ENCODE measurements around the gene PNKD. TPM values are rescaled to one million over a fixed set of nuclear protein-coding genes. Genes with fewer than 3 reads are reported as not detected.

Gene PNKD
- total RNA-seq, 1 donor from 2014 or later: 72.9 TPM

DNA sequence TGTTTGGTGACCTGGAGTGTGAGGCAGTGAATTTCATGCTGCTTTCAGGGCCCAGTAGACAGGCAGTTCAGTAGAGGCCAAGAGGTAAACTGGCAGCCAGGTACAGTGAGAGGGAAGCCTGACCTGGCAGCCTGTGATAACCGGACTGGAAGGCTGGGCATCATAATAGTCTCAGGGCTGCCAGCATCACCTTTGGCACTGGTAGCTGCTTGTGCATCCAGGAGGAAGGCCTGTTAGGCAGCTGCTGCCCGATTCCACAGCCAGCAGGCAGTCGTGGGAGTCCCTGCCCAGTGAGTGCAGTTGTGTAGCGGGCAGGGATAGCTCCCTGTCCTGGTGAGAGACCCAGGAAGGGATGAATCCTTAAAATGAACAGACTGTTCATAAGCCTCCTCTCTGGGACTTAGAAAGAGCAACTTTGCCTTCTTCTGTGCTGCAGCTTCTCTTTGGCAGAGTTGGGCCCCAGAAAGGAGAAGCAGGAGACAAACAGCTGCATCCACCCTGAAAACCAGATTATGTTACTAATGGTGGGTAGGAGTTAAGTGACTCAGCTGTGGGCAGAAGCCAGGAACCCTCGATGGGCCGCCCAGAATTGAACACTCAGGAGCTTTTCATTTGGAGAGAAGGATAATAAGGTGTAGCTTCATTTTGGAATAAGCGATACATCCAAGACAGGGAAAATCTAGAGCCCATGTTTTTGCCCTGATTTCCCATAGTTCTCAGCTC is 17.6 kb upstream of the PNKD start:
- ATAC-seq (ENCODE audit: poor library complexity) (peak; percentile 34), DNase-seq (no peak)
- intact Hi-C loops (cut with DNase I): no loop called here

DNA sequence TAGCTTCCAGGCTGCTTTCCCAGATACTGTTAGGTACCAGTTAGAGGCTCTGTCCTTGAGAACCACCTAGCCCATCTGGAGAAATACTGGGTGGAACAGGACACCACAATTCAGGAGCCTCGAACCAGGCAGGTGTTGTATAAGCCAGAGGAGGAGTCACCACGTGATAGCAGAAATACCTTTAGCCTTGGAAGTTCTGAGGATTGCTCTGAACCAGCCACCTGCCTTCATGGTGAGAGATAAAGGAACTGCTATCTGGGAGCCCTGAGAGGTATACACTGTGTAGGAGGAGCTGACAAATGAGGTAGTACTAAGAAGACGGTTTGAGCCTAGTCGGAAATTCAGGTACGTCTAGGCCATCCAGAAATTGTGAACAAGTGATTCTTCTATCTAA is 17.1 kb upstream of the PNKD start:
- DNase-seq: no peak
- intact Hi-C loops (cut with DNase I): no loop called here
- ATAC-seq (ENCODE audit: poor library complexity): no peak

DNA sequence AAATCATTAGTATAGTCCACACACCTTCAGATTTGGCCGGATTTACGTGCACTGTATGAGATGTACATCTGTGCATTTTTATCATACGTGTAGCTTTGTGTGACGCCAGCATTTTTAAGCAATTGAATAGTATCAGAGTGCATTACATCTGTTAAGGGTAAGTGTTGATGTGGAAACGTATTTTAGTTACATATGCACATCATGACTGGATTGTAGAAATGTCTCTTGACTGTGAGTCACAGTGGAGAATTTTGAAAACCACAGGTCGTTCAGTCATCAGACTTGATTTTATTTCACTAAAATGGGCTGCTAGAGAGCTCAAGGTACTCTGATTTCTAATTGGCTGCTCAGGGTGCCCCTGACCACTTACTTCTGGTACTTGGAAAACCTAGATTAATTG is 14.9 kb upstream of the PNKD start:
- no peak for ATAC-seq (ENCODE audit: poor library complexity)
- intact Hi-C loops (cut with DNase I): loop anchor here (5.0 kb wide), 1 partner anchor 33 kb away; no protein-coding TSS in a partner anchor
- DNase-seq: no peak

DNA sequence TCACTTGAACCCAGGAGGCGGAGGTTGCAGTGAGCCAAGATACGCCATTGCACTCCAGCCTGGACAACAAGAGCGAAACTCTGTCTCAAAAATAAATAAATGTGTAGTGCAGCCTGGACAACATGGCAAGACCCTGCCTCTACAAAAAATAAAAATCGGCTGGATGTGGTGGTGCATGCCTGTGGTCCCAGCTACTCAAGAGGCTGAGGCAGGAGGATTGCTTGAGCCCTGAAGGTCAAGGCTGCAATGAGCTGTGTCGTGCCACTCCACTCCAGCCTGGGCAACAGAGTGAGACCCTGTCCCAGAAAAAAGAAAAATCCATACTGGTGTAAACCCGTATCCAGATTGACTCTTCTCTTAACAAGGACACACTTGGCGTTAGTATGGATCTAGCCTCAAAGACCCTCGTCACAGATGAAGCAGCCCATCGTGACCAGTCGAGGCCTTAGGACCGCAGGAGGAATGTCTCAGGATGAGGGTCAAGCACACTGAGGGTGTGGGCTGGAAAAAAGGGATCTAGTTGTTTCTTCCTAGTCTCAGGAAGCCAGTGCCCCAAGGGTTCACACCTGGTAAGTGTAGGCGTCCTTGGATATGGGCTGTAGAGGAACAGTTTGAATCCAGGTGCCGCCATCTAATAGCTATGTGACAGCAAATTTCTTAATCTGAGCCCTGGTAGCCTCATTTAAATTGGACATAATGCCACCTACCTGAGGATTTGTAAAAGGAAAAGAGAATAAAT is 13.5 kb upstream of the PNKD start:
- intact Hi-C loops (cut with DNase I): loop anchor here (5.0 kb wide), 1 partner anchor 34 kb away; no protein-coding TSS in a partner anchor
- no peak for ATAC-seq (ENCODE audit: poor library complexity)
- DNase-seq: no peak

DNA sequence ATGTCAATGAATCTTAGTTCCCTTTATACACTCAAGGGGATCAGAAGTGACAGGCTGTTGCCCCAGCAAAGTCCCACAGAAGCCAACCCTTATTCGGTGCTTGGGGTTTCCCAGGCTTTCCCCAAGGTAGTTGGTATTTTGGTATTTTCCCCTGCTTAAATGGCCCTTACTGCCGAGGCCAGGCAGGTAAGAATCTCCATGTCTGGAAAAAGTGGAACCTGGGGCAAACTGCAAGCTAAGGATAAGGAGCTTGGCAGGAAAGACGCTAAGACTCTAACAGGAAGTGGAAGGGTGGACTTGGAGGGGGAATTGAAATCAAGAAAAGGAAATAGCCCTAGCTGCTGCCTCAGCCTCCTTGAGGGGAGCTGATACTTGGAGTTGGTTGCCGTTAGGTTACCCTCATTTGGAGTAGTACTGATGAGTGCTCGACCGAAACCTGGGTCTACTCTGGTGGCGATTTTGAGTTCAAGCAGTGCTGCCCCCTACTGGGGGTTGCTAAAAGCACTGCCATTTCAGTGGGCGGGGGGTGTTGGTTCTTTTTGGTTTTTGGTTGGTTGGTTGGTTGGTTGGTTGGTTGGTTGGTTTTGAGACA is 12.8 kb upstream of the PNKD start:
- DNase-seq: no peak
- peak; percentile 3 for ATAC-seq (ENCODE audit: poor library complexity)
- intact Hi-C loops (cut with DNase I): loop anchor here (5.0 kb wide), 1 partner anchor 35 kb away; no protein-coding TSS in a partner anchor

DNA sequence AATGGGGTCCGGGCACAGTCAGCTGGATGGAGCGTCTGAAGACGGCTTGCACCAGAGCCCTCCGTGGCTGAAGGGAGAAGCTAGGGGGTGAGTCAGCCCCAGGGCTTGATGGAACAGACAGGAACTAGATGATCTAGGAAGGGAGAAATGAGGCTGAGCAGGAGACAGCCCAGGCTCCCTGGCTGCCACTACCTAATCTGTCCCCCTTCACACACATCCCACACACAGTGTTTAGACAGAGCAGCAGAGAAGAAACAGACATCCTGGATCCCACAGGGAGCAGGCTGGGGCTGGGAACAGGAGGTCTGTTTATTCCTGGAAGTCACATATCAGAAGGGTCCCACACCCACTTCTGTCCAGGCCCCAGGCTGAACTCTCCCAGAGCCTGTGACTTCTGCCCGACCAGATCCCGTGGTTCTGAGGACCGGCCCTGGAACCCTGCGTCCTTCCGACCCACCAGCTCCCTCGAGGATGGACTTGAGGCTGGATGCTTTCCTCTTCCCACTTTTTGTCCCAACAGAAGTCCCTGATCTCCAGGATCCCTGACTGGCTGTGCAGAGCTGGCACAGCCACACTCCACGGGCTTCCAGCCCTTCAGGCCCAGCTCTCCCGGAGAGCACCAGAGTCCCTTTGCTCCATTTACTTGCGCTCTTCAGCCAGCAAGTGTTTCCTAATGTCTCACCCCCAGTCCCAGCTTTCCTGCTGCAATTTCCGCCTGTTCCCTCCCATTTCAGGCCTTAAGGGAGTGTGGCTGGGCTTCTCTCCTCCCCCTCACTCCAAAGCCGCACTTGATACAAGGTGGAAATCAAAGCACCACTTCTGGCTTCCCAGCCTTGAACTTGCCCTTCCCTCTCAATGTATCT is 11.0 kb upstream of the PNKD start:
- ATAC-seq (ENCODE audit: poor library complexity) (peak; percentile 70), DNase-seq (peak; percentile 84)
- intact Hi-C loops (cut with DNase I): loop anchor here (5.0 kb wide), 1 partner anchor 37 kb away; no protein-coding TSS in a partner anchor

DNA sequence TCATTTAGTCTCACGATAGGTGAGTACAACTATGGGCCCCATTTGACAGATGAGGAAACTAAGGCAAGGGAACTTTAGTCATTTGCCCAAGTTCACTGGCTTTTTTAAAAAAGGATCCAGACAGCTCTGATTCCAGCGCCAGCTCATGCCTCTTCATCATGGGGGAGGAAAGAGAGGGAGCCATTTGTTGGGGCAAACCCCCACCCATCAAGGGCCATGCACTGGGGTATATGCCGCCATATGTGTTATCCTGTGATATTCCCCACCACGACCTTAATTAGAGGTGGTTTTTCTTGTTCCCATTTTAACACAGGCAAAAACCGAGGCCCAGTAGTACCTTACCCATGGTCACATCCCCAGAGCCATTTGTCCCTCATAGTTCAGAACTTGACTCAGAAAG is 10.2 kb upstream of the PNKD start:
- no peak for DNase-seq
- no peak for ATAC-seq (ENCODE audit: poor library complexity)
- intact Hi-C loops (cut with DNase I): no loop called here

DNA sequence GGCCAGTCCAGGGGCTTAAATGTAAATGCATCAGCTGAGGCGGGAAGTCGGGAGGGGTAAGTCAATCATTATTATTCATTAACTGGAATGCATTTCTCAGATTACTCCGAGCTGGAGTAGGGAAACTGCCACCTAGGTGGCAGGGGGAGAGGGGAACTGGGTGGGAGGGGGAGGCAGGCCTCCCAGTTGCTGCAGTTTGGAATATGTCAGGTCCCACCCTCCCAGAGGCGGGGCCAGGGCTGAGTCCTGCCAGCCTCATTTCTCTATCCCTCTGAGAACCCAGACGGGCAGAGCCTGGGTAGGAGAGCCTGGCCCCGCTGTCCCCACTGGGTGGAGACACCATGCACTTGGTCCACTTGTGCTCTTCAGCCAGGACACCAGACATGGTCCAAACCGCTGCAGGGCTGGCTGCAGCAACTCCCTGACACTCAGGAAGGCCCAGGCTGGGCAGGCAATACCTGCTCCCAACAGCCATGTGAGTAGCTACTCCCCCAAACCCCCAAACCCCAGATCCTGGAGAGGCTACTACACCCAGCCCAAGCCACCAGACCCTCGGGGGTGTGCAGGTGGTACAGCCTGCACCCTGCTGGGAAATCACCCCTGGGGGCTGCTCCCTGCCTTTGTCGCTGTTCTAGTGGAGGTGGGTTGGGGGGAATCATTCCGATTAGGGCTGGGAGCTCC is 9.4 kb upstream of the PNKD start, which contains the start of gene GPBAR1:
TSS of gene GPBAR1 (plus strand) at position 274 of the 681 bp plus-strand sequence. CDS start 1,710 bp downstream, outside the sequence.
- peak; percentile 34 for ATAC-seq (ENCODE audit: poor library complexity)
- peak; percentile 74 for DNase-seq
- intact Hi-C loops (cut with DNase I): no loop called here

DNA sequence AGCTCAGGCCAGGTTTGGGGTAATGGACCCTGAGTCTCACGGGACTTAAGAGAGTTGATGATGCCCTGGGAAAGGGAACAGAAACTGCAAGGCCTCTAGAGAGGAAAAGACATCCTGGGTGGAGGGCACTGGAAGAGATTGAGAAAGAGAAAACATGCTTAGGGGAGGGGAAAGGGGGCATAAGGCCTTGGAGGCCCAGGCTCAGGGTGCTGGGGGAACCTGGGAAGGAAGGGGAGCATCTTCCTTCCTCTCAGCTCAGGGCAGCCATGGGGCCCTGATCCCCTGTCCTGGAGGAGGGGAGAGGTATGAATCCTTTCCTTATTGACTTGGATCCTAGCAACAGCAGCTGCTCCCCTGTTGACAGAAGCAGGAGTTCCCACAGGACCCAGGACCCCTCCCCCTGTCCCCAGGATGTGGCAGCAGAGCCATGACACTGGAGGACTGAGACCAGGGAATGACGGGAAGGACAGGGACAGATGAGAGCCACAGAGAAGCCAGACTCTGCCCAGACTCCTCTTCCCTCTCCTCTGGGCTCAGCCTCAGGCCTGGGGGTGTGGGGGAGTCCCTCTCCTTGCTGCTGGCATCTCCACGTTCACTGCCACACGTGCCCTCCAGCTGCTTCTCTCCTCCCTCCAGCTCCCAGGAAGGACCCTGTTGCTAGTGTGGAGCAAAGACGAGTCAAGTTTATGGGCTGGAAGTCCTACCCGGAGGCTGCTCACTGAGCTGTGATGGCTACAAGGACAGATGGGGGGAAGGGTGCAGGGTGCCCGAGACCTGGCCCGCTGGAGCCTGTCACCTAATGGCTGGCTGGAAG is 8.7 kb upstream of the PNKD start:
- ATAC-seq (ENCODE audit: poor library complexity): no peak
- intact Hi-C loops (cut with DNase I): no loop called here
- DNase-seq: no peak

DNA sequence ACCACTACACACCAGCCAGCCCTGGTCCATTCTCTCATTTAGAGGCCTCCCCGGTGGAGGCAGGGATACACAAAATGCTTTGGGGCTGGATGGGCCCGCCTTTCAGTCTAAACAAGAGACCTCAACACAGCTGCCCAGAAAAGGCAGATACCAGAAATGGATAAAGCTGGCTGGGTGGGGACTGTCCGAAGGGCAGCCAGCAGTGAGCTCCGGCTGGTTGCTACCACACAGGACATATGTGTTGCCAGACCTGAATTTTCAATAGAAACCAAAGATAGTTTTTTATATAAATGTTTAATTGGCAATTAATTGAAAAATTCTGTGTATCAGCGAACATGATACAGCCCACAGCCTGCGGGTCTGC is 8.1 kb upstream of the PNKD start:
- no peak for DNase-seq
- no peak for ATAC-seq (ENCODE audit: poor library complexity)
- intact Hi-C loops (cut with DNase I): no loop called here

DNA sequence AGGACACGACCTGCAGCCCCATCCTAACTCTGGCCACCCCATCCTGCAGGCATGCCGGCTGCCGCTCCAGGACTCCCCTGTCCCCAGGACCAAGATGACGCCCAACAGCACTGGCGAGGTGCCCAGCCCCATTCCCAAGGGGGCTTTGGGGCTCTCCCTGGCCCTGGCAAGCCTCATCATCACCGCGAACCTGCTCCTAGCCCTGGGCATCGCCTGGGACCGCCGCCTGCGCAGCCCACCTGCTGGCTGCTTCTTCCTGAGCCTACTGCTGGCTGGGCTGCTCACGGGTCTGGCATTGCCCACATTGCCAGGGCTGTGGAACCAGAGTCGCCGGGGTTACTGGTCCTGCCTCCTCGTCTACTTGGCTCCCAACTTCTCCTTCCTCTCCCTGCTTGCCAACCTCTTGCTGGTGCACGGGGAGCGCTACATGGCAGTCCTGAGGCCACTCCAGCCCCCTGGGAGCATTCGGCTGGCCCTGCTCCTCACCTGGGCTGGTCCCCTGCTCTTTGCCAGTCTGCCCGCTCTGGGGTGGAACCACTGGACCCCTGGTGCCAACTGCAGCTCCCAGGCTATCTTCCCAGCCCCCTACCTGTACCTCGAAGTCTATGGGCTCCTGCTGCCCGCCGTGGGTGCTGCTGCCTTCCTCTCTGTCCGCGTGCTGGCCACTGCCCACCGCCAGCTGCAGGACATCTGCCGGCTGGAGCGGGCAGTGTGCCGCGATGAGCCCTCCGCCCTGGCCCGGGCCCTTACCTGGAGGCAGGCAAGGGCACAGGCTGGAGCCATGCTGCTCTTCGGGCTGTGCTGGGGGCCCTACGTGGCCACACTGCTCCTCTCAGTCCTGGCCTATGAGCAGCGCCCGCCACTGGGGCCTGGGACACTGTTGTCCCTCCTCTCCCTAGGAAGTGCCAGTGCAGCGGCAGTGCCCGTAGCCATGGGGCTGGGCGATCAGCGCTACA is 7.4 kb upstream of the PNKD start:
- no peak for ATAC-seq (ENCODE audit: poor library complexity)
- DNase-seq: peak; percentile 58
- intact Hi-C loops (cut with DNase I): no loop called here

DNA sequence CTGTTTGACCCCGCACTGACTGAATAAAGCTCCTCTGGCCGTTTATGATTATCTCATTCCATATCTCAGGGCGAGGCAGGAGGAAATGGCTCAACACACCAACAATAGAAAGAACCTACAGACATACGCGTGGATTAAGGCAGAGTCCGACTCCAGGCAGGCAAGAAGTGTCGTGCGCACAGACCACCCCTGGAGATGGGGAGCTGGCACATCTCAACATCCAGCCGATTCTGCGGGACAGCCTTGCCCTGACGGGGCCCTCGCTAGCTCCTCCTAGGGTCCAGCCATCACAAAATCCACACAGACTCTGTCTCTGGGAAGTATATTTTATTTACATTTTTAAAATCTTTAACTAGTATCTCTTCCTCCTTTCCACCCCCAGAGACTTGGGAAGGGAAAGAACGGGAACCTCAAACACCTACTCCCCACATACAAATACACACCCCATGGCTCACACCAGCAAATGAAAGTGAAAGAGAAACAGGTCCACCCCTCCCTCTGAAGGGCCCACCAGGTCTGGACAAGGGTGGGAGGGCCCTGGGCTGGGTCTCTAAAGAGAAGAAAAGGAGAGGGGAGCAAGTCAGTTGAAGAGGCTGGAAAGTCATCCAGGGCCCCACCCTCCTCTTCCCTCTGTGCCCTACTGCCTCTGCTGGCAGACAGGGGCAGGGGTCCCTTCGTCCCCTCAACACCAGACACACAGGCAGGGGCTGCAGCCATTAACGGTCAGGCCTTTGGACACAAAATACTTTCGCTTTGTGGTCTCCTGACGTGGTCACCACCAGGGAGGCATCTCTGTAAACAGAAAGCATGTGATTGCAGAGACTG is 6.3 kb upstream of the PNKD start:
- intact Hi-C loops (cut with DNase I): no loop called here
- no peak for DNase-seq
- no peak for ATAC-seq (ENCODE audit: poor library complexity)

DNA sequence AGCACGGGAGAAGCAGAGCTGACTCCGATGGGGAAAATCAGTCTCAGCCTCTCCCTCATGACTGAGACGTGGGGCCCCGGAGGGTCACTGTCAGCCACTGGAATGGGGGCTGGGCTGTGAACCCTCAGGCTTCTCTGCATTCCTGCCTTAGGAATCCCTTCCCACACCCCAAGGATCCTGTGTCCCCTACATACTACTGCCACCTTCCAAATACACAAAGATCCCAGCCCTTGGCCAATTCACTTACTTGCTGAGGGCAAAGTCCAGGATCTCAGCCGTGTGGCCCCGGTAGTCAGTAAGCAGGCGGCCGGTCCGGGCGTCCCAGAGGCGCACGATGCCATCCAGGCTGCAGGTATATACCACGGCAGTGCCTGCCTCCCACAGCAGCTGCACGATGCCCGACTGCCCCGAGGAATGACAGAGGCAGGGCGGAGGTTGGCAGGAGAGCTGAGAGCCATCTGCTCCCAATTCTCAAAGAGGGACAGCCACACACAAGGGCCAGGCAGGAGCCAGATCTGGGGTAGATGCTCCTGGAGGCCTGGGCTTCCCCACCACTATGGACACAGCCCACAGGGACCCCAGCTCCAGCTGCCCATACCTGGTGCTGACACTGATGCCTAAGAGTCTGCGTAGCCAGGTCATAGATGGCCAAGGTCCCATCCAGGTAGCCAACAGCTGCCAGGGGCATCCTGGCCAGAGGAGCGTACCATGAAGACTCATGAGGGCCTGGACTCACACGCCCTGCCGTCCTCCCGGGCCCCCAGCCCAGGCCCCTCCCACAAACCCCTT is 5.4 kb upstream of the PNKD start:
- DNase-seq (peak; percentile 32), ATAC-seq (ENCODE audit: poor library complexity) (no peak)
- intact Hi-C loops (cut with DNase I): loop anchor here (5.0 kb wide), 1 partner anchor 78 kb away; no protein-coding TSS in a partner anchor

DNA sequence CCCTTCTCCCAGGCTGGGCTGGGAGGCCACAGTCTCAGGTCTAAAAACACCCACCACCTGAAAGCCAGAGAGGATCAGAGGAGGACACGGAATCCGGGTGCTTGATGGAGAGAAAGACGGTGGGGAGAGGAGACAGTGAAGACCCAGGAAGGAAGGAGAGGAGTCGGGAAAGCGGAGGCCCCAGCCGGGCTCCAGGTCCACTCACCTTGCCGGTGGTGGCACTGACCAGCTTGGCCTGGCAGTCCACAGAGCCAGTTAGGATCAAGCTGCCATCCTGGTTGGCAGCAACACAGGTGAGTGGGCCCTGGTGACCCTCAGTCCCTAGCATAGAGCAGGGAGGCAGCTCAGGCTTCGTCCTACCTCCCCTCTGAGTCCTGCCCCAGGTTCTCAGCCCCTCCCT is 4.7 kb upstream of the PNKD start:
- intact Hi-C loops (cut with DNase I): loop anchor here (5.0 kb wide), 1 partner anchor 78 kb away; no protein-coding TSS in a partner anchor
- ATAC-seq (ENCODE audit: poor library complexity) (no peak), DNase-seq (peak; percentile 30)
